Adipocyte (in vitro differentiated cells): ENCODE measurements around the gene NRXN3.

Experiments used
- DNase-seq: peaks from one replicate; pipeline ENCODE4 v3.0.0-alpha.2; 2015; ENCODE audit warnings: low read depth
- H3K27me3 ChIP-seq: replicated peaks from 2 replicates; pipeline ENCODE4 v1.7.0; 2013; ENCODE audit warnings: mild to moderate bottlenecking, low read length, moderate library complexity; ENCODE audit not compliant: control insufficient read depth, insufficient read depth
- H3K36me3 ChIP-seq: 2 replicates; pipeline ENCODE4 v1.7.0; 2013; ENCODE audit warnings: low read length, mild to moderate bottlenecking, moderate library complexity; ENCODE audit not compliant: control insufficient read depth, insufficient read depth, severe bottlenecking
- H3K4me1 ChIP-seq: 2 replicates; pipeline ENCODE4 v1.7.0; 2013; ENCODE audit warnings: mild to moderate bottlenecking, low read length, moderate library complexity; ENCODE audit not compliant: control insufficient read depth, insufficient read depth
- H3K4me3 ChIP-seq: 2 replicates; pipeline ENCODE4 v1.7.0; 2013; ENCODE audit warnings: mild to moderate bottlenecking, low read length, moderate library complexity
- H3K9ac ChIP-seq: 2 replicates; pipeline ENCODE4 v1.7.0; 2013; ENCODE audit warnings: mild to moderate bottlenecking, low read length, moderate library complexity
- H3K9me3 ChIP-seq: 2 replicates; pipeline ENCODE4 v1.7.0; 2013; ENCODE audit warnings: mild to moderate bottlenecking, low read length, moderate library complexity; ENCODE audit not compliant: control insufficient read depth

NRXN3 gene

DNA sequence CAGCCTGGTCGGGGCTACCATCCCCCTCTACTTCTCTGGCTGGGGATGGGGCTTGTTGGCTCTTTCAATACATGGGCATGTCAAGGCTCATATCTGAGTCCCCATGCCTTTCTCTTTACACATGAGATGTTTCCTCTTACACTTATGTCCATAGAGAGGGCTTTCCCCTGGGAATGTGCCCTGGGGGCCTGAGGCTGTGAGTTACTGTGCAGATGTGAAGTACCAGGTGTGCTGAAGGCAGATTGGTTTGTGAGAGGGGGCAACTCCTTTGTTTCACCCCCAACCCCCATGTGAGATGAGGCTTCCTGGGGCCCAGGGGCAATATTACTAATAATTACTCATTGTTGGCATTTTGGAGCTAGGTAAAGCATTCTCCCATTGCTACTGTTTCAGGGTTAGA, 32.8 kb downstream of the NRXN3 start:
- H3K4me1 ChIP-seq: no peaks in the 10 kb centered on the region
- peaks cover 9% of the 10 kb centered on the region for H3K27me3 ChIP-seq
- no peak overlapping the region for H3K9ac ChIP-seq
- H3K36me3 ChIP-seq: no peaks in the 10 kb centered on the region
- H3K9me3 ChIP-seq: peaks cover 2% of the 10 kb centered on the region
- no peak overlapping the region for H3K4me3 ChIP-seq
- no peak for DNase-seq

DNA sequence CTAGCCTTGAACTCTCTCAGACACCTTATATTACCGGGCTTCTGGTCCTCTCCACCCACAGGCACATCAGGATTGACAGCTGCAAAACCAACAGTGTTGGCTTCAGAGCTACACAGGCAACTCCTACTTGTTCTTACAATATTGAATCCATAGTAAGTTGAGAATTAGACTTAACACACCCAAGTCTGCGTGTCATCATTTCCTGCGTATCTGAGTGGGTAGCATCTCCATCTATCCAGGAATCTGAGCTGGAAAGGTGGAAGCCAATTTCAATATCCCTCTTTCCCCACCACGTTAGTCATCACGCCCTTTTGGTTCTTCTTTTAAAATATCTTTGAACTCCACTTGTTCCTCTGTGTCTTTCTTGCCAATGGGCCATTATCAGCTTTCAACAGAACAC, 37.2 kb downstream of the NRXN3 start:
- peaks cover 16% of the 10 kb centered on the region for H3K9me3 ChIP-seq
- no peak for DNase-seq
- no peaks in the 10 kb centered on the region for H3K4me1 ChIP-seq
- H3K36me3 ChIP-seq: no peaks in the 10 kb centered on the region
- H3K4me3 ChIP-seq: no peak overlapping the region
- peaks cover 4% of the 10 kb centered on the region for H3K27me3 ChIP-seq
- no peak overlapping the region for H3K9ac ChIP-seq

DNA sequence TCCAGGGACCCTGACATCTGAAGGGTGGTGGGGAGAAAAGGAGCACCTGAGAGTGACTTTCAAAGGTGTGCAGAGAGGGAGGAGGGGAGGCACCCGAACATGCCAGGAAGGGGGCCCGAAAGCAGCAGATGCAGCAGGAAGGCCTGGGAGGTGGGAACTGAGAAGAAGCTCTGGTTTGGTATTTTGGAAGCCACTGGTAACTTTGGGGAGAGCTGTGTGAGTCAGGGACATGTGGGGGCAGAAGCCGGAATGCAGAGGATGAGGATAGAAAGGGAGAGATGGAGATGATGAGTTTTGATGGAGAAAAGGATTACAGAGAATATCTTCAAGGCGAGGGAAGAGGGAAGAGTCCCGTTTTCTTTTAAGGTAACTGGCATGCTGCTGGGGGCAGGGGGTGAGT, 50.1 kb downstream of the NRXN3 start:
- no peak for DNase-seq
- Histone ChIP-seq H3K4me1 (no peaks in the 10 kb centered on the region), H3K27me3 (no peaks in the 10 kb centered on the region), H3K9ac (no peak overlapping the region), H3K9me3 (no peaks in the 10 kb centered on the region), H3K4me3 (no peak overlapping the region), H3K36me3 (no peaks in the 10 kb centered on the region)

DNA sequence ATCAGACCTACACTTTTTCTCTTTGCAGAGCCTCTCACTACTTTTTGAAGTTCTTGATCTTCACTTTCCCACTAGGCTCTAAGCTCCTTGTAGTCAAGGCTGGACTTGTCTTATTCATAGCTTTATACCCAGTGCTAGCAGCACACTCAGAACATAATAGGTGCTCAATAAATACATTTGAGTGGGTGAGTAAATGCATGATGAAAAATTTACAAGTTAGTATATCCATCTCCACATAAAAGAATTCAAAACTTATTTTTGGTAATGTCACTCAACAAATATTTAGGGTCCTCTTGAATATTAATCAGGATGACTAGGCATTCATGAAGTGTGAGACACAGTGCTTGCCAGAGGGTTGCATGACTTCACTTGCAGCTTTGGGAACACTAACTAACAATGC, 52.6 kb downstream of the NRXN3 start:
- Histone ChIP-seq H3K4me3 (no peak overlapping the region), H3K36me3 (no peaks in the 10 kb centered on the region), H3K9me3 (no peaks in the 10 kb centered on the region), H3K27me3 (peaks cover 4% of the 10 kb centered on the region), H3K9ac (no peak overlapping the region), H3K4me1 (no peaks in the 10 kb centered on the region)
- DNase-seq: no peak

DNA sequence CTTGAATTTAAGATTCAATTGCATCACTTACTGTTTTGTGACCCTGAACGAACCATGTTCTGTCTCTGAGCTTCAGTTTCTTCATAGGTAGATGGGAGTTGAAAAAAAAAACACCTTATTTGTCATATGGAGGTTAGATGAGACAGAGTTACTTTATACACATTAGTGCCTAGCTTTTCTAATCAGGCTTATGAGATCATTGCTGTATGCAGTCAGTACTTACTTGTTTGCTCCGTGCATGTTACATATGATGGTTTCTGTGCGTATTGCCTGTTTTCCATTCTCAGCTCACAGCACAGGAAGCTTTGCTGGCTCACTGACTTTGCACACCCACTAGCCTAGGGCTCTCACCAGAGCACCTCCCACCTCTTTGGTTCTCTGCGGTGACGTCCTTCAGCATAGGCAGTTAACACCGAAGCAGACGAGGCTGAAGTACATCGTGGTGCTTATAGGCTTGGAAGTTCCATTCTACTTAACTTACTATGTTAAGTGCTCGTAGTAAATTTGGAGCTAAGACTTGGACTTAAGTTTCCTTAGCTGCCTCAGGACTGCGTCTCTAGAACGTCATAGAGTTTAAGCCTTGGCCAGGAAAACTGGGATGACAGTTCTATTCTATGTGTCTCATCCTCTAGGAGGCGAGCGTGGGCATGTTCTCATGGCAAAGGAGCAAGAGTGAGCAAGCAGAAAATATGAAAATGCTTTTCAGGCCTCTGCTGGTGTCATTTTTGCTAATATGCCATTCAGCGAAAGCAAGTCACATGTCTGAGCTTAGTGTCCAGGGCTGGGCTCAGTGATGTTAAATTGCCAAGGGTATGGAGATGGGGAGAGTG, 57.3 kb downstream of the NRXN3 start:
- Histone ChIP-seq H3K4me1 (no peaks in the 10 kb centered on the region), H3K9ac (no peak overlapping the region), H3K4me3 (no peak overlapping the region), H3K9me3 (no peaks in the 10 kb centered on the region), H3K27me3 (peaks cover 14% of the 10 kb centered on the region), H3K36me3 (no peaks in the 10 kb centered on the region)
- DNase-seq: no peak

DNA sequence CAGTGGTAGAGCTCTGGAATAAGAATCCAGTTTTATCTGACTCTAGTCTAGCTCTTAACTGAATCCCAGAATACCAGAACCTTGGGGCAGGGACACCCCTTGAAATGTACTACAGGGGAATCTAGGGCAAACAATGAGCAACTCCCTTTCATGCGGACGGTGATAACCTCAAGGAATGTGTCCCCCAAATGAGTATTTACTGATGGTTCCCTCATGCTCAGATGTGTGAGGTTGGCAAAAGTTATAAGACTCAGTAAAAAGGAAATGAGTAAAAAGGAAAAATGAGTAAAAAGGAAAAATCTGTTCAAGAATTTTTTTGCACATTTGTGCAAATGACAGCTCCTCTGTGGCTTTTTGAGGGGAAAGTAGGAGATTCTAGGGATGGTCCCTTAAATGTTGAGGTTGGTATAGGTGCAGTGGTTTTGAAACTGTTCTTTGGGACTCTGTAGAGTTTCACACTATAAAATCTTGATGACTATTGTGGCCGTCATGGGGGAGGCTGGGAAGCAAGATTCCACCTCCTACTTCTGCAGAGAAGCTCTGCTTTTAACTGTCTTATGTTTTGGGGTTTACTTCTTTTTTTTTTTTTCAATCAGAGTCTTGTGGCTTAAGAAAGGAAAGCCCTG, 58.6 kb downstream of the NRXN3 start:
- DNase-seq: no peak
- Histone ChIP-seq H3K4me1 (no peaks in the 10 kb centered on the region), H3K4me3 (no peak overlapping the region), H3K36me3 (no peaks in the 10 kb centered on the region), H3K9ac (no peak overlapping the region), H3K27me3 (peaks cover 14% of the 10 kb centered on the region), H3K9me3 (no peaks in the 10 kb centered on the region)

DNA sequence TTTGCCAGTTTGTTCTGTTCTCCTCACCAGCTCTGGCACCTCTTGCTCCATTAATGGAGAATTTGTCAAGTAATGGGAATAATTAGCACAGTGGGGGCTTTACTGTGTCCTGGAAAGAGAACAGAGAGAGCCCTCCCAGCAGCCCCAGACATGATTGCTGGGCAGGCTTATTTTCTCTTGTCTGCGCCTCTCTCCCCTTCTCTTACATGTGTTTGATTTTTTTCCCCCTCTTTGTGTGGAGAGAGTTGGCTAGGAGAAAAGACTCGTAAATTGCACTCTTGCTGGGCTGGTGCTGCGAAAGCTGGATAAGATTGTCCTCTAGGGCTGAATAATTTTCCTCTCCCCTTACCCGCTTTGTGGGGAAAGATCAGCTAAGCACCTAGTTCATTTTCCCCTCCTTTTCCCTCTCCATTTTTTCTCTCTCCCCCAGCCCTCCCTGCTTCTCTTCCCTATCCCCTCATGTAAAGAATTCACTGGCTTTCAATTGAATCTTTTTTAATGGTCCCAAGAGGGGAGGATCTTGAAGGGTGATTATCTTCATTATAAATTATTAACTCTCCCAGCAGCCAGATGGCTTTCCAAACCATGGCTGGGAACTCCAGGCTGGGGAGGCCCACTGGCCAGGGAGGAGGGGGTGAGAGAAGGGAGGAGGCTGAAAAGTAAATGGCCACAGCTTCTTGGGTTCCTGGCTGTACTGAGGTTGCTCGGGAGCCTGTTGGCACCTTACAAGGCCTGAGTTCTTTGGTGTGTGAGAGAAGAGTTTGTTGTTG, 62.2 kb downstream of the NRXN3 start:
- H3K4me1 ChIP-seq: no peaks in the 10 kb centered on the region
- no peak for DNase-seq
- H3K27me3 ChIP-seq: peaks cover 20% of the 10 kb centered on the region
- no peak overlapping the region for H3K9ac ChIP-seq
- H3K9me3 ChIP-seq: no peaks in the 10 kb centered on the region
- H3K4me3 ChIP-seq: no peak overlapping the region
- H3K36me3 ChIP-seq: no peaks in the 10 kb centered on the region

DNA sequence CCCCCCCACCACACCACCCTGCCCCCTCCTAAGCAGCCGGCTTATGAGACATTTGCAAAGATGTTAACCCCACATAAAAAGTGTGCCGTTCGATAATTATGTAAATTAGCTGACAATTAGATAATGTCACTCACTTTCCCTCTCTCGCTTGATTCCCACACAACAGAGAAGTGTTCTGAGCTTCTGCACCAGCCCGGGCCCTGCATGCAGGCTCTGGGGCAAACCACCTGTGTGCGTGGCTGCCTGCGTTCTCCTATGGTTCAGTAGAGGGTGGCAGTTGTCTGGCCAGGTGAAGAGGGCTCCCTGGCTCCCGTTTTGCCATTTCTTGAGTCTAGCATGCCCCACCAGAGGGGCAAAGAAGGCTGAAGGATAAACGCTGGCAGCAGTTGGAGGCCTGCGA, 68.0 kb downstream of the NRXN3 start:
- peaks cover 23% of the 10 kb centered on the region for H3K27me3 ChIP-seq
- DNase-seq: no peak
- H3K9me3 ChIP-seq: no peaks in the 10 kb centered on the region
- no peaks in the 10 kb centered on the region for H3K4me1 ChIP-seq
- H3K4me3 ChIP-seq: no peak overlapping the region
- H3K9ac ChIP-seq: no peak overlapping the region
- no peaks in the 10 kb centered on the region for H3K36me3 ChIP-seq

DNA sequence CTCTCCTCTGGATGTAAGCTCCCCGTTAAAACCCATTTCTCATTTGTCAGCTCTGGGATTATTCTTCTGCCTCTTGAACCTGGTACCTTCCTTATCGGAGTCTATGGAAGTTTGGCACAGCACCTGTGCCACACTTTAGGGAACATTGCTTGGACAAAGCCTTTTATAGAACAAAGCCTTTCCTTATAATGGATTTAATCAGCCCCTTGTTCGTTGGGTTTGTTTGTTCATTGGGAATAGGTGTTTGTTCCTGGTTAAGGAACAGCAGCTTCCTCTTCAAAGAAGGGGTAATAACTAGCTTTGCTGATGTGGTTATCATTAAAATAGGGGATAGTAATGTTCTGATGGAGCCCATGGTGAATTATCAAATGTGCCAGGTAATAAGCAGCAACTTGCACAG, 70.4 kb downstream of the NRXN3 start:
- H3K27me3 ChIP-seq: peaks cover 29% of the 10 kb centered on the region
- no peak for DNase-seq
- H3K36me3 ChIP-seq: no peaks in the 10 kb centered on the region
- no peak overlapping the region for H3K9ac ChIP-seq
- H3K9me3 ChIP-seq: no peaks in the 10 kb centered on the region
- H3K4me3 ChIP-seq: no peak overlapping the region
- H3K4me1 ChIP-seq: no peaks in the 10 kb centered on the region

DNA sequence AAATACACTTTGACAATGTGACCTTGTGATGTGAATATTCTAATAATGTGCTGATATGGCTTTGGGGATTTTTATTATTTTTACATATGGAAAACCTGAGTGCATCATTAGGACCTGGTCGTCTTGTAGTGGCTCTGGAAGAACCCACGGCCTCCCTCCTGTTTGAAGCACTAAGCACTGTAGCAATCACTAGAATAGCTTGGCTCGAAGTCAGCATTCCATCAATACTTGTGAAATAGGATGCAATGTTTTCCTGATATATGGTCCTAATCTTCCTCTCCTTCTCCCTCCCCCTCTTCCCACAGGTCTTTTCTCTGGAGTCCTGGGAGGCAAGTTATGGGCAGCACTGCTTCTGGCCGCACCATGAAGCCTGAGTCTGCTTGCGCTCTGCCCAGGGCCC, 71.9 kb downstream of the NRXN3 start:
- Histone ChIP-seq H3K9ac (no peak overlapping the region), H3K9me3 (no peaks in the 10 kb centered on the region), H3K36me3 (no peaks in the 10 kb centered on the region), H3K27me3 (peaks cover 27% of the 10 kb centered on the region), H3K4me3 (no peak overlapping the region), H3K4me1 (no peaks in the 10 kb centered on the region)
- DNase-seq: no peak

DNA sequence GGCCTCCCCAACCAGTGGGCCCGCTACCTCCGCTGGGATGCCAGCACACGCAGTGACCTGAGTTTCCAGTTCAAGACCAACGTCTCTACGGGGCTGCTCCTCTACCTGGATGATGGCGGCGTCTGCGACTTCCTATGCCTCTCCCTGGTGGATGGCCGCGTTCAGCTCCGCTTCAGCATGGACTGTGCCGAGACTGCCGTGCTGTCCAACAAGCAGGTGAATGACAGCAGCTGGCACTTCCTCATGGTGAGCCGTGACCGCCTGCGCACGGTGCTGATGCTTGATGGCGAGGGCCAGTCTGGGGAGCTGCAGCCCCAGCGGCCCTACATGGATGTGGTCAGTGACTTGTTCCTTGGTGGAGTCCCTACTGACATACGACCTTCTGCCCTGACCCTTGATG, 73.0 kb downstream of the NRXN3 start:
- Histone ChIP-seq H3K36me3 (no peaks in the 10 kb centered on the region), H3K9me3 (no peaks in the 10 kb centered on the region), H3K27me3 (peaks cover 25% of the 10 kb centered on the region), H3K9ac (no peak overlapping the region), H3K4me3 (no peak overlapping the region), H3K4me1 (no peaks in the 10 kb centered on the region)
- DNase-seq: no peak
